Activated B cell treated with CpG ODN at 0.5 μM for 24 hours (primary cell): Measurements from ENCODE around the gene OPTC. TPM values are rescaled to one million over a fixed set of nuclear protein-coding genes. Genes with fewer than 3 reads are reported as not detected.
A peak's percentile ranks its signal among the peaks of the same experiment; 100 is the strongest.

ENCODE experiments used
- ATAC-seq: fragments of 200-7000 bp; cut with Tn5 transposase; one replicate; pipeline ENCODE4 v1.10.0; 2021; ENCODE audit warnings: low read depth, mild to moderate bottlenecking, moderate library complexity
- CTCF ChIA-PET: fragments of 350-600 bp; sonication (Branson Sonifier 250); formaldehyde crosslinking; loops from one replicate; lab custom pipeline; 2021; ENCODE audit warnings: antibody characterized with exemption; lab: Charles Lee
- POLR2A ChIA-PET: fragments of 350-600 bp; sonication (Branson Sonifier 250); formaldehyde crosslinking; loops from one replicate; lab custom pipeline; 2021; ENCODE audit warnings: antibody characterized with exemption; lab: Charles Lee
- DNase-seq: peaks from one replicate; pipeline ENCODE4 v3.0.0; 2022
- H3K27ac Mint-ChIP-seq: one replicate; pipeline ENCODE4 v1.8.0; 2020; ENCODE audit warnings: mixed read lengths
- H3K27me3 Mint-ChIP-seq: one replicate; pipeline ENCODE4 v1.8.0; 2021; ENCODE audit warnings: mixed read lengths
- H3K36me3 Mint-ChIP-seq: one replicate; pipeline ENCODE4 v1.8.0; 2021; ENCODE audit warnings: low read depth, mixed read lengths
- H3K4me1 Mint-ChIP-seq: one replicate; pipeline ENCODE4 v1.8.0; 2021; ENCODE audit warnings: mixed read lengths
- H3K4me3 Mint-ChIP-seq: one replicate; pipeline ENCODE4 v1.8.0; 2020; ENCODE audit warnings: mild to moderate bottlenecking, mixed read lengths
- H3K9me3 Mint-ChIP-seq: one replicate; pipeline ENCODE4 v1.8.0; 2020; ENCODE audit warnings: mixed read lengths
- CTCF ChIP-seq: fragments of 200-600 bp; IDR thresholded peaks from one replicate; pipeline ENCODE4 v1.8.0; 2022; ENCODE audit warnings: antibody characterized with exemption, mild to moderate bottlenecking
- intact Hi-C: fragments of 100-400 bp; cut with micrococcal nuclease; formaldehyde crosslinking; loops from one replicate; pipeline ENCODE4 v1.15.1; 2024
- total RNA-seq: library from RNA; stranded (reverse); gene quantifications from 2 replicates; pipeline ENCODE4 v1.2.3, GENCODE V29; 2022

Gene OPTC
- total RNA-seq, 1 donor from 2014 or later, result not detected

DNA sequence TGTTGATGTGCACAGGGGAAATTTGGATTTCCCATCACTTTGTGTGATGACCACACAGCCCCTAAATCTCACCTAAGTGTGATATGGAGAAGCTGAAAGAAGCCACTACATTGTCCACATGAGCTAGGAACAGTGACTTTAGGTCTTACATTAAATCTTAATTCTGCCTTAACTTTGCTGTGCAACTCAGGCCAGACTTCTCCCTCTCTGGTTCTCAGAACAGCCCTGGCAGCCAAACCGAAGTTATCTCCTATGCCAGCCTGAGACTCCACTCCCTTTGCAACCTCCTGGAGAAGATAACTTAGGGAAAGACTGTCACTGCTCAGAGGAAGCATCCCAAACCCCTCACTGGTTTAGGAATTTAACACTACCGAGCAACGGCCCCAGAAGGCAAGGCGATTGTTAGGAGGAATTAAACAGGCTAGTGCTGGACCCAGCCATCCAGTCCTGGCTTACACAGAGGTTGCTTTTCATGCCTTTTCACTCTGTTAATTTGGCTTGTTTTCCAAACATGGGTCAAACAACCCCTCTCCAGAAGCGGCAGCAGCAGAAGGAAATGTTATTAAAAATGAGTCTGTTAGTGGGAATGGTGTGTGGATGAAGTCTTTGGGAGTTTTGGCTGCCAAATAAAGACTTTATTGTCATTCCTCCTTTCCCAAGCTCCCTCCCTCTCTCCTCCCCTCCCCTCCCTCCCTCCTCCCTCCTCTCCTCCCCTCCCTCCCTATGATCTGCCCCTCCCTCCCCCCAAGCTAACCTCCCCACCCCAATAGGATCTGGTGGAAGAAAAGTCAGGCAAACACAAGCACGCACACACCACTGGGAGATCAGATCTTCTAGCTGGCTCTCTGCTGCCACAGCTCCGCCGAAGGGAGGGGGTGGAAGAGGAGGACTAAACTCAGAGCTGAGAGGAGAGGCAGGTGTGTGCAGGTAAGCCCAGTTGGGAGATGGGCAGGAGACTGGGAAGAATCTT is 18.7 kb upstream of the OPTC start, which contains the start of gene PRELP:
PRELP (plus strand) TSS at position 795 of the 970 bp plus-strand sequence. CDS start 7,379 bp downstream, outside the sequence.
- ChIA-PET POLR2A (interaction anchor here (0.6 kb wide), 1 partner anchor 50 kb away, joined by 4 read pairs; no protein-coding TSS in a partner anchor), CTCF (interaction anchor here (1.0 kb wide), 1 partner anchor 13 kb away, joined by 3 read pairs; no protein-coding TSS in a partner anchor)
- Mint-ChIP-seq H3K4me1 (peaks cover 8% of the 10 kb centered on the region), H3K36me3 (no peaks in the 10 kb centered on the region), H3K9me3 (no peaks in the 10 kb centered on the region), H3K27ac (no peak within 1 kb of the TSS), H3K4me3 (no peak within 1 kb of the TSS), H3K27me3 (peaks cover 20% of the 10 kb centered on the region)
- ATAC-seq (no peak), DNase-seq (no peak)
- intact Hi-C loops, result no loop called here
- TF ChIP-seq CTCF, result no peak

GRCh38 chr1:203476216-203476814 is 17.6 kb upstream of the OPTC start:
- TF ChIP-seq CTCF, result no peak
- no peak for DNase-seq
- ChIA-PET POLR2A (interaction anchor here (0.6 kb wide), 1 partner anchor 51 kb away, joined by 4 read pairs; no protein-coding TSS in a partner anchor), CTCF (interaction anchor here (2.1 kb wide), 1 partner anchor 12 kb away, joined by 7 read pairs; no protein-coding TSS in a partner anchor)
- Mint-ChIP-seq H3K4me1 (peaks cover 17% of the 10 kb centered on the region), H3K36me3 (no peaks in the 10 kb centered on the region), H3K4me3 (no peak overlapping the region), H3K27me3 (peaks cover 20% of the 10 kb centered on the region), H3K27ac (no peak overlapping the region), H3K9me3 (no peaks in the 10 kb centered on the region)
- intact Hi-C loops, result no loop called here
- no peak for ATAC-seq

- H3K4me3 Mint-ChIP-seq, result no peak overlapping the region
- ChIA-PET CTCF (interaction anchor here (1.2 to 2.1 kb wide), 2 partner anchors 10 to 210 kb away, joined by 3 to 7 read pairs; no protein-coding TSS in a partner anchor), POLR2A (interaction anchor here (0.6 kb wide), 1 partner anchor 1751 kb away, joined by 6 read pairs; no protein-coding TSS in a partner anchor)
- ATAC-seq (peak; percentile 37), DNase-seq (no peak)
- peaks cover 18% of the 10 kb centered on the region for H3K4me1 Mint-ChIP-seq
- H3K9me3 Mint-ChIP-seq, result no peaks in the 10 kb centered on the region
- no peaks in the 10 kb centered on the region for H3K36me3 Mint-ChIP-seq
- intact Hi-C loops, result no loop called here
- no peak for TF ChIP-seq CTCF
- H3K27ac Mint-ChIP-seq, result no peak overlapping the region
- peaks cover 20% of the 10 kb centered on the region for H3K27me3 Mint-ChIP-seq
These were observed 16.2 kb upstream of the OPTC start for GRCh38 chr1:203477748-203478147.

- ChIA-PET CTCF (interaction anchor here (0.7 to 2.1 kb wide), 5 partner anchors 10 to 729 kb away, joined by 3 to 7 read pairs (median 3); no protein-coding TSS in a partner anchor), POLR2A (no interaction called here)
- H3K36me3 Mint-ChIP-seq, result no peaks in the 10 kb centered on the region
- DNase-seq, result no peak
- H3K27ac Mint-ChIP-seq, result no peak overlapping the region
- intact Hi-C loops, result no loop called here
- no peak for TF ChIP-seq CTCF
- H3K4me3 Mint-ChIP-seq, result no peak overlapping the region
- peaks cover 18% of the 10 kb centered on the region for H3K4me1 Mint-ChIP-seq
- H3K27me3 Mint-ChIP-seq, result peaks cover 20% of the 10 kb centered on the region
- ATAC-seq, result no peak
- no peaks in the 10 kb centered on the region for H3K9me3 Mint-ChIP-seq
These were observed 15.7 kb upstream of the OPTC start for GRCh38 chr1:203478231-203478630.
